HG02885 (cell line): ENCODE data around the gene EXT2.

Experiments
- ATAC-seq: cut with Tn5 transposase; IDR thresholded peaks from one replicate; pipeline ENCODE4 v1.9.1; 2021; ENCODE audit warnings: mild to moderate bottlenecking; ENCODE audit not compliant: unreplicated experiment, poor library complexity

EXT2 gene

DNA sequence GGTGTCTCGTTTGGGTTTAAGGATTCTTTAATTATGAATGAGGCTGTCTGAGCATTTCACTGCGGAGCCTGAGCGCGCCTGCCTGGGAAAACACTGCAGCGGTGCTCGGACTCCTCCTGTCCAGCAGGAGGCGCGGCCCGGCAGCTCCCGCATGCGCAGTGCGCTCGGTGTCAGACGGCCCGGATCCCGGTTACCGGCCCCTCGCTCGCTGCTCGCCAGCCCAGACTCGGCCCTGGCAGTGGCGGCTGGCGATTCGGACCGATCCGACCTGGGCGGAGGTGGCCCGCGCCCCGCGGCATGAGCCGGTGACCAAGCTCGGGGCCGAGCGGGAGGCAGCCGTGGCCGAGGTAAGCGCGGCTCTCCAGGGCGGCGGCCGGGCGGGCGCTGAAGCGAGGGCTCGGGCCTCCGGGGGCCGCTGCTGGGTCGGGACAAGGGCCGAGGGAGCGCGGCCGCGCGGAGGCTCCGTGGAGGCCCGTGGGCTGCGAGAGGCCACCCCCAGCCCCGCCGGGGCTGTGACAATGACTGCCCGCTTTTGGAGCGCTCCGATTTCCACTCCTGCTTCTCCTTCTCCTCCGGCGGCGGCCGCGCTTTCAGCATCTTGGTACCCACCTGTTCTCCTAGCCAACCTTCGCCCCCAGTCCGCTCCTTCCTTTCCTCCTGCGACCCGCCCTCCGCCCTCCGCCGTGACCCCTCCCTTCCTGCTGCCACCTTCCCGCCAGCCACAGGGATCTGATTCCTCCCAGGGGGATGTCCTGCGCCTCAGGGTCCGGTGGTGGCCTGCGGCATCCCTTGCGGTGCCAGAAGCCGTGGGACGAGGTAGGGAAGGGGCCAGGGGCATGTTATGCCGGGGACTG, at the start of gene EXT2:
Gene EXT2, plus strand, starts transcription at position 173 of the 854 bp plus-strand sequence. CDS start 12,035 bp downstream, outside the sequence.
- peak; percentile 96 for ATAC-seq

DNA sequence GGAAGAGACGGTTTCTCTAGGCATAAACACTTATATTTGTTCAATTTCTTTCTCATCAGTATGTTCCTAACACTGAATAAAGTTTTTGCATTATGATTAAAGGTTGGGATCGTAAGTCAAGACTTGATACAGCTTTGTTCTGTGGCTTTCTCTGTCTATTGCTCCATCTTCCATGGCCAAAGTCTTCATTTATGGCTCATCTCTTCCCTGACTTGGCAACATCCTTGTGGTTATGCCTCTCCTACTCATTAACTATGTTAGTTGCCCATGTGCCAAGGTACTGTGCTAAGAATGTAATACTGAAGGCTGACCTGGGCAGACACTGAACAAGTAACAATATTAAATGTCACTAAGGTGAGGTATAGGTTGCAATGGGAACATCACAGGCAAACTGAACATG, 49.3 kb upstream of the EXT2 start:
- no peak for ATAC-seq

DNA sequence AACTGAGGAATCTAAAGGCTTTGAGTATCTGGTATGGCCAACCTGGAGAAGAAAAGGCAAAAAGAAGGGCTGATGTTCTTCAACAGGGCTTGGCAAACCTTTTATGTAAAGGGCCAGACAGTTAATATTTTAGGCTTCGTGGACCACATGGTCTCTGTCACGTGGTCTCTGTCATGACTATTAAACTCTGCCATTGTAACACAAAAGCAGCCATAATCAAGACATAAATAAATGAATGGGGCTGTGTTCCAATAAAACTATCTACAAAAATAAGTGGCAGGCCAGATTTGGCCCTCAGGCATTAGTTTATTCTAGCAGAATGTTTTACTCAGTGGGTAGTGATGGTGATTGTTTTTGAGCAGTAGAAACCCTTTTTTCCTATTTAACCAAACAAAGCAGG, 48.2 kb upstream of the EXT2 start:
- no peak for ATAC-seq

DNA sequence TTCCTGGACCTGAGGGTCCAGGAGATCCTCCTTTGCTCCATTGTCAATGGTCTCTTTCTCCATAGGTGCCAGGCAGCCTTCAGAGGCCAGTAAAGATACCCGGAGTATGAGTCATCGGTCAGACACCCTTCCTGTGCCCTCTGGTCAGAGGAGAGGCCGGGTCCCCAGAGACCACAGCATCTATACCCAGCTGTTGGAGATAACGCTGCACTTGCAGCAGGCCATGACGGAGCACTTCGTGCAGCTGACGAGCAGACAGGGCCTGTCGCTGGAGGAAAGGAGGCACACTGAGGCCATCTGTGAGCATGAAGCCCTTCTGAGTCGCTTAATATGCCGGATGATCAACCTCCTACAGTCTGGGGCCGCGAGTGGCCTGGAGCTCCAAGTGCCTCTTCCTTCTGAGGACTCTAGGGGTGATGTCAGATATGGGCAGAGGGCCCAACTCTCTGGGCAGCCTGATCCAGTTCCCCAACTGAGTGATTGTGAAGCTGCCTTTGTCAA, 47.5 kb upstream of the EXT2 start, which contains the start of gene ACCSL:
Gene ACCSL, plus strand, starts transcription at position 51 of the 501 bp plus-strand sequence. Its CDS starts 56 bp downstream, at position 107.
- ATAC-seq, result no peak

DNA sequence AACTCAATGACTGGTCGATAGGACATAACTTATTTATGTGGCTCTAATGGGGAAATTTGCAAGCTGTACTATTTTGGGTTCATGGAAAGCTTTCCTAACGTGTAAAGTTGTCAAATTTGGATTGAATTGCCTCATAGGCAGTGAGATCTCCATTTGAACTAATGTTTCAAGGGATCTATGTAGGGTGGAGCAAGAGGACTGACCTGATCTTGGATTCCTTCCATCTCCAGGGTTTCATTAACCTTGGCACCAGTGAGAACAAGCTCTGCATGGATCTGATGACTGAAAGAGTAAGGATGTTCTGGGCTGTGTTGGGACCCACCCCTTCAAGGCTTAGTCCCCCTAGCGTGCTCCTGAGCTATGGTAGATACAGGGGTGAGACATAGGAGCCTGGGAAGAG, 45.6 kb upstream of the EXT2 start:
- ATAC-seq, result no peak

DNA sequence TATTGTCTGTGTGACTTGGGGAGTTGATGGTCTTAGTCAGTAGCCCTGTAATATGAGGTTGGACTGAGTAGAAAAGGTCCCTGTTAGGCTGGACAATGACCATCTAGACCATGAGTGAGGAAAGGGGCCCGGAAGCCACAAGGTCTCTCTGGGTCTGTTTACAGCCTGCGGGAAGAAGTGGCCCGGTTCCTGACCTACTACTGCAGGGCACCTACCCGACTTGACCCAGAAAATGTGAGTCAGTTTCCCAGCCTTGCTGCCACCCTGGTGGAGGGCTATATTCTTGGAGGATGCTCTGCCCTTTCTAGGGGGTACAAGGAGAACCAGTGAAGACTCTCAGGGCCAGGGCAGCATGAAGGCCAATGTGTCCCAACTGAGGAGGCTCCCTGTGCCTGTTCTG, 44.3 kb upstream of the EXT2 start:
- no peak for ATAC-seq

DNA sequence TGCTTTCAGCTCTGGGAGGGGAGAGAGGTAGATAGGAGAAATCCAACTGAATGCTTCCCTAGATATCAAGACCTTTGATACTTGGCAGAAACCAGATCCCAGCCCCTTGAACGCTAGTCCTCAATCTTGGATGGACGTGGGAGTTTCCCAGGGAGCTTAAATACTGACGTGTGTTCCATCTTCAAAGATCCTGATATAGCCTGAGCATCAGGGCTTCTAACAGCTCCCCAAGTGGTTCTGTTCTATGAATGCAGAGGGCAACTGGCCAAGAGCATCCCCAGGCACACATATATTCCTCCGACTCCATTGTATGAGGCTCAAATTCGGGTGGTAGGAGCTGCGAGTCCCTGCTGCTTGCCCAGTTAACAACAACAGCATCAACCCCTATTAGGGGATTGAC, 38.1 kb upstream of the EXT2 start:
- no peak for ATAC-seq

DNA sequence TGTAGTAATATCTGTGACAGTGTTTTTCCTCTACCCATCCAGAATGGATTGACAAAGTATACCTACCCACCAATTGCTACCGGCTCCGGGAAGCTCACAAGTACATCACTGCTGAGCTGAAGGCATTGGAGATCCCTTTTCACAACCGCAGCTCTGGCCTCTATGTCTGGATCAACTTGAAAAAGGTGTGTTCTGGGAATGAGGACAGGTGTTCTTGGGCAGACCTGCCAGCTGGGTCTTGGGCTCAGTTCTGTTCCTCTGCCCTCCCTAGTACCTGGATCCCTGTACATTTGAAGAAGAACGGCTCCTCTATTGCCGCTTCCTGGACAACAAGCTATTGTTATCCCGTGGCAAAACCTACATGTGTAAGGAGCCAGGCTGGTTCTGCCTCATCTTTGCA, 37.2 kb upstream of the EXT2 start:
- ATAC-seq, result no peak

DNA sequence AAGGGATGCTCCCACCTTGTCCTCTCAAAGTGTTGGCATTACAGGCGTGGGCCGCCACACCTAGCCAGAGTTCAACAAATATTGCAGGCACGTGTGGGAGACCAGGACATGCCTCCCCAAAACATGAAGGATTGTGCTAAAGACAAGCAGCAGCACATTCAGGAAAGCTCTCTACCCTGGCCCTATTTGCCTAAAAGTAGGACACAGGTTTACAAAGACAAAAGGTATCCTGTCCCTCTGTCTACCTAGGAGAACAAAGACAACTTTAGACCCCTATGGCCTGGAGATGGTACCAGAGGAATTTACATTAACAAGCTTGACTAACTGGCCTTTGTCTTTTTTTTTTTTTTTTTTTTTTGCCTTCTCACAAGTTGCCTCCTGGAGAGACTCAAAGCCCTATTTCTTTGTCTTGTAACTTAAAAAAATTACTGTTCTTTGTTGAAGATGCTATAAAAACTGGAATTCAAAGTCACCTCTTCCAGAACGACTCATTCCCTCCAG, 30.3 kb upstream of the EXT2 start:
- ATAC-seq, result no peak

DNA sequence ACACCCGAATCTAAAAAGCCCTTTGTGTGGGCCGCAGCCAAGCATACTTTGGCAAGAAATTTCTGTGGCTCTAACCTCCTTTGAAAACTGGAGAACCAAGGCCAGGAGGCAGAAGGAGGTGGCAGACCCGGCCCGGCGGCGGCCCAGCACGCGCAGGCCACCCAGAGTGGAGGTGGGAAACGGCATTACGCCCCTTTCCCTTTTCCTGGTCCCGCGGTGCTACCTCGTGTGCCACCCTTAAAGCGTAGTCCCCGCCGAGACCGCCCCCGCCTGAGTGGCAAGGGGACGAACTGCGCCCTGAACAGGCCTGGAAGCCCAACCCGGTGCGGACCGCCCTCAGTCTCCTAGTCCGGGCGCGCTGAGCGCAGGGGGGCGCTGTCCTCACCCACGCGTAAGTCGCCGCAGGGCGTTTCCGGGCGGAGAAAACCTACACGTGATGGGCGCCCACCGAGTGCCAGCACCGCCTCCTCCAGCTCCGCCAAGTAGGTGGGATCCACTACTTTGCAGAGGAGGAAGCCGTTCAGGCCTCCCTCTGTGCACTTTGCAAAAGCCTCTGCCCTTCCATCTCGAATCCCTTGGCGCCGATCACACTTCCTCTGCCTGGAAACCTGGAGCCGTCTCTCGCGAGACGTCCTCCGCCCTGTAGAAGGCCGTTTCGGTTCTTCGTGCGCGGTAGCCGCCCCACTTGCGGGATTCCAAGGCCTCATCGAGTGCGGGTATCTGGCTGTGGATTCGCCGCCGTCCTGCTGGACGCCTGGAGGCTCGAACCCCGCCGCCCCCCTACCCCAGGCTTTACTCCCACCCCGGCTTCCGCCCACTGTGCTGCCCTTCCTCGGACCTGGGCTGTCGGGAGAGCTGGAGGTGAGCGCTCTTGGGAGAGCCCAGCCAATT, 29.4 kb upstream of the EXT2 start, which contains the start of gene ACCS:
Gene ACCS, plus strand, starts transcription at position 430 of the 891 bp plus-strand sequence. CDS start 1,358 bp downstream, outside the sequence.
- peak; percentile 92 for ATAC-seq

DNA sequence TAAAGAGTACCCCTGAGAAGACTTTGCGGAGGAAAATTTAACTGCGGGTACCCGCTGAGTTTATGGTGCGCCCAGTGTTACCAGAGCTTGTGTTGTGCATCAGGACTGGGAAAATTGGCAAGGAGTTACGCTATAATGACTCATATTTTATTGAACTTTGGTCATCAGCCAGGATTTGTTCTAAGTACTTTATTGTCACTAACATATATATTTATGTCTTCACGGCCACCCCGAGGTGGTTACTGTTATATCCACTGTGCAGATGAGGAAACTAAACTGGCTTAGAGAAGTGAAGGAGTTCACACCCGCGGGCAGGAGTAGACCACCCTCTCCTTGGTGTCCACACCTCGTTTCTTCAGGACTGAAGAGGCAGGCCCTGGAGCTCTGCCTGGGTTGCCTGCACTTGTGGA, 28.7 kb upstream of the EXT2 start:
- ATAC-seq, result no peak

DNA sequence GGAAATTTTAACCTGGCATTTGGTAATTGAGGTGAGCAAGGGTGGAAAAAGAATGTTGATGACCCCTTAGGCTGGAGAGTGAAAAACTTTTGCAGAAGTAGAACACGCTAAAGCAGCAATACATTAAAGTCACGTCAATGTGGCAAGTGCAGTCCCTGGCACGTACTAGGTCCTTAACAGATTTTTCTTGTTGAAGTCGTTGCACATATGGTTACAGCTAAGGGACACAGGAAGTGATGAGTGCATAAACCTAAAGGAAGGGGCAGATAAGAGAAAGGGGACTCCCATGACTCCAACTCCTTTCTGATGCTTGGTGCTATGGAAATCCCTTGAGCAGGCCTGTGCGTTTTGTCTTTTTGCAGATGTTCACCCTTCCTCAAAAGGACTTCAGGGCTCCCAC, 28.2 kb upstream of the EXT2 start:
- no peak for ATAC-seq

DNA sequence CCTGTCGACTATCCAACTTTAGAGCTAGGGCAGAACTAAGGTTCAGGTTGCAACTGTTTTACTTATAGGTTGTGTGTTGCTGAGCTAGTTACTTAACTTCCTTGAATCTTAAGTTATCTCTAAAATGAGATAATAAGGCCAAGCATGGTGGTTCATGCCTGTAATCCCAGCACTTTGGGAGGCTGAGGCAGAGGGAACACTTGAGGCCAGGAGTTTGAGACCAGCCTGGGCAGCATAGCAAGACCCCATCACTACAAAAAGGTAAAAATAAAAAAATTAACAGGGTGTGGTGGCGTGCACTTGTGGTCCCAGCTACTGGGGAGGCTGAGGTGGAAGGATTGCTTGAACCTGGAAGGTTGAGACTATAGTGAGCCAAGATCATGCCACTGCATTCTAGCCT, 27.3 kb upstream of the EXT2 start:
- no peak for ATAC-seq

DNA sequence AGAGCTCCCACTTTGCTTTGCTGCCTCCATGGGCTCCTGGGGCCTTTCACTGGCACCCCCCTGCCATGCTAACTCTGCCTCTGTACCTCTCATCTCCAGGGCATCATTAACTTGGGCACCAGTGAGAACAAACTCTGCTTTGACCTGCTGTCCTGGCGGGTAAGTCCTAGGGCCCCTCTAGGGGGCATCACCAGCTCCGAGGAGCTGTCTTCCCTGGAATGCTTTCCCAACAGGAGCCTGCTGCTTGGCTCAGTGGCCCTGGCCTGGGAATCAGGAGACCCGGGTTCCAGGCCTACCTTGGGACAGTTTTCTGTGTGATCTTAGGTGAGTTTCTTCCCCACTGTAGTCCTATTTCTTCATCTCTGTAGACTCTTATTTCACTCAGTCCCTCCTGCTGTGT, 24.3 kb upstream of the EXT2 start:
- ATAC-seq, result no peak

DNA sequence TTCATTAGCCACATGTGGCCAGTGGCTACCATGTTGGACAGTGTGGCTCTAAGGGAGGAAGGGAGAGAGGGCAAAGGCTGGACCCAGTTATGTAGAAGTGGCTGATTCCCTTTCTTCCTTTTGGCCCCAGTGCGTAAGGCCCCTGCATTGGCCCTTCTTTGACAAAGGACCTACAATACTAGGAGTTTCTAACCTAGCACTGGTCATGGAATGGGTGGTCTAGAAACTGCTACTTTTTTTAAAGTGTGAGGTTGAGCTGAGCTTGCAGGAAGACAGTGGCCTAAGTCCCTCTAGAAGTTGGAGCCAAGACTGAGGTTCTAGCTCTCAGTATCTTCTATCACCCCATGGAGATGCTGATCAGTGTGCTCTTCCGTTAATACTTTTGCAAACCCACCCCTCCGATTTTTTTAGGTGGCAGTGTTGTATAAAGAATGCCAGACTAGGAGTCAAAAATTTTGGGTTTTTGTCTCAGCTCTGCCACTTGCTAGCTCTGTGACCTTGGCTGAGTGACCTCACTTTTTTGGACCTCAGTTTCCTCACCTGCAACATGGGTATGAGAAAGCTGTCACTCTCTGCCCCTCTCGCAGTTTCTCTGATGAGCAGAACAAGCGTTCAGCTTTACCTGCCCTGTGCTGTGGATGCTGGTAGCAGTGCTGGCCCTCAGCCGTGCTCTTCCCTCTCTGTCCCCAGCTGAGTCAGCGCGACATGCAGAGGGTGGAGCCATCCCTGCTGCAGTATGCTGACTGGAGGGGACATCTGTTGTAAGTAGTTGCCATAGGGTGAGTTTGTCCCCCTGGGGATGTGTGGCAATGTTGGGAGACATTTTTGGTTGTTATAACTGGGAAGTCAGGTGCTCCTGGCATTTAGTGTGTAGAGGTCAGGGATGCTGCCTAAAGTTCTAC, 22.5 kb upstream of the EXT2 start:
- ATAC-seq, result no peak

DNA sequence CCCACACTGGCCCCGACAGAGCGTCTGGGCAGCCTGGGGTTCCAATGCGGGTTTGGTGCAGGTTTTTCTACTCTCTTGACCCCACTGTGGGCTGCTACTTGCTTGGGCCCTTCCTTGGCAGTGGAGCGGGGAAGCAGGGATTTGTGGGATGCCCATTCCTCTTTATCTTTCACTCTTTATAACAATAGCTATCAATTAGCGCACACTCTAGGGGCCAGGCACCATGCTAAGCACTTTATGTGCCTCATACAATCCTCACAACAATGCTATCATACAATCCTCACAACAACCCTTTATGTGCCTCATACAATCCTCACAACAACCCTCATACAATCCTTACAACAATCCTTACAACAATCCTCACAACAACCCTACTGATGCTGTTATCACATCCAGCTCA, 16.7 kb upstream of the EXT2 start:
- no peak for ATAC-seq

DNA sequence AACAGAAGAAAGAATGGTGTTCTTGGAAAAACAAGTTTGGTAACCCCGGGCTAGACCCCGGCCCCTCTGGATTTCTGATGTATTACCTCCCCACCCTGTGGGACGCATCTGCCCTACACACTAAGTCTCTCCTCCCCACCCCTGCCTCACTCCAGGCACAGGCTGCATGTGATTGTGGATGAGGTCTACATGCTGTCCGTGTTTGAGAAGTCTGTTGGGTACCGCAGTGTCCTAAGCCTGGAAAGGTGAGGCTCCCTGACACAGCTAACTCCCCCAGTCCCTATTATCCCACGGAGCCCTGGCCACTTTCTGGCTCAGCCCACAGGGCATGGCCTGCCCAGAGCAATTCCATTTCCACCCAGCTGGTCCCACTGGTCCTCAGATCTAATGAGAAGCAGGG, 16.1 kb upstream of the EXT2 start:
- ATAC-seq, result no peak

DNA sequence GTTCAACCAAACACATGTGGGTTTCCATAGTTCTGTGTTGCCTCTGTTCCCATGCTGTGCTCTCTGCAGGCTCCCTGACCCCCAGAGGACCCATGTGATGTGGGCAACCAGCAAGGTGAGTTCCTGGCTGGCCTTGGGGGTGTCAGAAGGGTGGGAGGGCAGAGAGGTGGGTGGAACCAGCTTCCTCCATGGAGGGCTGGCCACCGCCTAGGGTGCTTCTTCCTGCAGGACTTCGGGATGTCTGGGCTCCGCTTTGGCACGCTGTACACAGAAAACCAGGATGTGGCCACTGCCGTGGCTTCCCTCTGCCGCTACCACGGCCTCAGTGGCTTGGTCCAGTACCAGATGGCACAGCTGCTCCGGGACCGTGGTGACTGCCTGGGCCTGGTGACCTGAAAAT, 14.5 kb upstream of the EXT2 start:
- no peak for ATAC-seq

DNA sequence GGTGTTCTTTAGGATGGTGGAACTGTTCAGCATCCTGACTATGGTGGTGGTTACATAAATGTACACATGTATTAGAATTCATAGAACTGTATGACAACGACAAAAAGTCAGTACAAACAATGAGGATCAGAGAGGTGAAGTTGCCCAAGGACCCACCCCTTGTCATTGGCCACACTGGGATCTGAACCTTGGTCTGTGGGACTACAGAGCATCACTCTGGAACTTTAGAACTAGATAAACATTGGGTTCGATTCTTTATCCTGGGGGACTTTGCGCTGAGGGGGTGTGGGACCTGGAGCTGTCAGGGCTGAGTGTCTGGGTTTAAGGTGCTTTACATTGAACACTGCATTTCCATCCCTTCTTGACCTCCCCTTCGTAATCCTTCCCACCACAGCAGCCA, 12.8 kb upstream of the EXT2 start:
- no peak for ATAC-seq

DNA sequence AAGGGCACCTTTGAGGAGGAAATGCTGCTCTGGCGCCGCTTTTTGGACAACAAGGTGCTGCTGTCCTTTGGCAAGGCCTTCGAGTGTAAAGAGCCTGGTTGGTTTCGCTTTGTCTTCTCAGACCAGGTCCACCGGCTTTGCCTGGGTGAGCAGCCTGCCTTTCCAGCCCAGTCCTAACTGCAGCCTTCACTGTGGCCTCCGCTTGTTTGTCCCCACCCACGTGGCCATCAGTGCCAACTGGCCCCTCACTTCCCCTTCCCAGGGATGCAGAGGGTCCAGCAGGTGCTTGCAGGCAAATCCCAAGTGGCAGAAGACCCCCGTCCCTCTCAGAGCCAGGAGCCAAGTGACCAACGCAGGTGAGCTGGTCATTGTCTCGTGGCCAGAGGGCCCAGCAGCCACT, 12.0 kb upstream of the EXT2 start:
- no peak for ATAC-seq
